Measurements from ENCODE around the gene RHOV.

Gene RHOV

GRCh38 chr15:40843261-40843884 lies 30.7 kb downstream of the RHOV start:
- H3K27ac ChIP-seq = no peak overlapping the region
- peak overlapping the region; percentile 78 for H3K4me3 ChIP-seq
- H3K9me3 ChIP-seq (ENCODE audit: low read depth, low read length) = no peaks in the 10 kb centered on the region
- DNase-seq (ENCODE audit: low read depth, low spot score) = no peak
- no peaks in the 10 kb centered on the region for H3K36me3 ChIP-seq (ENCODE audit: insufficient read depth, low read length)
- TF ChIP-seq FOXP2 (optimal IDR thresholded peaks at IDR 0.05; ENCODE audit: control extremely low read depth, extremely low read length, insufficient read depth) (no peak), POLR2AphosphoS5 (IDR thresholded peaks at IDR 0.05; ENCODE audit: borderline replicate concordance, low read depth, low read length) (no peak), EZH2 (IDR thresholded peaks at IDR 0.05) (no peak)
- H3K9ac ChIP-seq (ENCODE audit: insufficient read length) = no peak overlapping the region

- no peak overlapping the region for H3K4me3 ChIP-seq
- H3K9me3 ChIP-seq (ENCODE audit: low read depth, low read length) = no peaks in the 10 kb centered on the region
- no peak overlapping the region for H3K27ac ChIP-seq
- H3K9ac ChIP-seq (ENCODE audit: insufficient read length) = no peak overlapping the region
- no peak for DNase-seq (ENCODE audit: low read depth, low spot score)
- no peak for TF ChIP-seq EZH2 (IDR thresholded peaks at IDR 0.05)
- TF ChIP-seq POLR2AphosphoS5 (IDR thresholded peaks at IDR 0.05; ENCODE audit: borderline replicate concordance, low read depth, low read length) = no peak
- no peak for TF ChIP-seq FOXP2 (optimal IDR thresholded peaks at IDR 0.05; ENCODE audit: control extremely low read depth, extremely low read length, insufficient read depth)
- H3K36me3 ChIP-seq (ENCODE audit: insufficient read depth, low read length) = no peaks in the 10 kb centered on the region
Measured at GRCh38 chr15:40841741-40842140, 32.3 kb downstream of the RHOV start.

DNA sequence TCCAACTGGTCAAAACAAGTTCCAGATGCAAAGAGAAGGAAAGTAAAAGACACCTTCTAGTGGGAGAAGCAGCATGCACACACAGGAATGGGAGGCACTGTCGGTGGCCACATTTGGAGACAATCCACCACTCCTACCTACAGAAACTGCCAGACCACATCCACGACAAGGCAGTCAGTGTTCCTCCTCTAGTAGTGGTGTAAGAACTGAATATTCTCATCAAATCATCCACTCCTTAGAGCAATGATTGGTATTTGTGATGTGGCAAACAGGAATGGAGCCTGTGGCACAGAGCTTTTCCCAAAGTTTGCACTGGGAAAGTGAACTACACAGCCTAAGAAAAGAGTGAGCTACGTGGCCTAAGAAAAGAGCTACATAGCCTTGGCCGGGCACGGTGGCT lies 35.3 kb downstream of the RHOV start:
- H3K27ac ChIP-seq = no peak overlapping the region
- no peak for TF ChIP-seq FOXP2 (optimal IDR thresholded peaks at IDR 0.05; ENCODE audit: control extremely low read depth, extremely low read length, insufficient read depth)
- no peak for TF ChIP-seq POLR2AphosphoS5 (IDR thresholded peaks at IDR 0.05; ENCODE audit: borderline replicate concordance, low read depth, low read length)
- no peak for TF ChIP-seq EZH2 (IDR thresholded peaks at IDR 0.05)

GRCh38 chr15:40836020-40836419 lies 38.0 kb downstream of the RHOV start:
- H3K27ac ChIP-seq = no peak overlapping the region
- no peak overlapping the region for H3K9ac ChIP-seq (ENCODE audit: insufficient read length)
- no peak for TF ChIP-seq FOXP2 (optimal IDR thresholded peaks at IDR 0.05; ENCODE audit: control extremely low read depth, extremely low read length, insufficient read depth)
- no peak for TF ChIP-seq POLR2AphosphoS5 (IDR thresholded peaks at IDR 0.05; ENCODE audit: borderline replicate concordance, low read depth, low read length)
- no peak for TF ChIP-seq EZH2 (IDR thresholded peaks at IDR 0.05)
- H3K9me3 ChIP-seq (ENCODE audit: low read depth, low read length) = no peaks in the 10 kb centered on the region
- DNase-seq (ENCODE audit: low read depth, low spot score) = no peak
- no peaks in the 10 kb centered on the region for H3K36me3 ChIP-seq (ENCODE audit: insufficient read depth, low read length)
- no peak overlapping the region for H3K4me3 ChIP-seq

More for the DNA sequence above, 35.3 kb downstream of the RHOV start:
- DNase-seq (ENCODE audit: low read depth, low spot score) = no peak
- Histone ChIP-seq H3K4me3 (no peak overlapping the region), H3K9ac (ENCODE audit: insufficient read length) (no peak overlapping the region), H3K36me3 (ENCODE audit: insufficient read depth, low read length) (no peaks in the 10 kb centered on the region), H3K9me3 (ENCODE audit: low read depth, low read length) (no peaks in the 10 kb centered on the region)

GRCh38 chr15:40832903-40833302 lies 41.1 kb downstream of the RHOV start:
- TF ChIP-seq POLR2AphosphoS5 (IDR thresholded peaks at IDR 0.05; ENCODE audit: borderline replicate concordance, low read depth, low read length) (no peak), EZH2 (IDR thresholded peaks at IDR 0.05) (no peak), FOXP2 (optimal IDR thresholded peaks at IDR 0.05; ENCODE audit: control extremely low read depth, extremely low read length, insufficient read depth) (no peak)
- H3K4me3 ChIP-seq = no peak overlapping the region
- no peak overlapping the region for H3K9ac ChIP-seq (ENCODE audit: insufficient read length)
- no peaks in the 10 kb centered on the region for H3K9me3 ChIP-seq (ENCODE audit: low read depth, low read length)
- H3K36me3 ChIP-seq (ENCODE audit: insufficient read depth, low read length) = no peaks in the 10 kb centered on the region
- H3K27ac ChIP-seq = no peak overlapping the region
- no peak for DNase-seq (ENCODE audit: low read depth, low spot score)

DNA sequence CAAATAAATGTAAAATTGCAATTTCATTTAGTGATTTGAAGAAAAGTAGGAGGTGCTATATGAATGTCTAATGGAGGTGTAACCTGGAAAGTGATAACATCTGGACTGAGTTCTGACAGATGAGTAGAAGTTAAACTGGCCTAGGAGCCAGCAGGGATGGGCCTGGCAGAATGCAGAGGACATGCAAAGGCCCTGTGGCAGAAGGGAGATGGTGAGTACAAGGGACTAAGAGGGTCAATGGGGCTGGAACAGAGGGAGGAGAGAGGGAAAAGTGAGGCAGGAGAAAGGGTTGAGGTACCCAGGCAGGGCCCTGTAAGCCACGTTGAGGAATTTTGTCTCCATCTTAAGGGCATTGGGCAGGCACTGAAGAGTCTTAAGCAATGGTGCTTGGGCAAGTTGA lies 42.2 kb downstream of the RHOV start:
- H3K9me3 ChIP-seq (ENCODE audit: low read depth, low read length) = no peaks in the 10 kb centered on the region
- no peak for DNase-seq (ENCODE audit: low read depth, low spot score)
- no peak overlapping the region for H3K4me3 ChIP-seq
- no peak overlapping the region for H3K9ac ChIP-seq (ENCODE audit: insufficient read length)
- H3K27ac ChIP-seq = no peak overlapping the region
- H3K36me3 ChIP-seq (ENCODE audit: insufficient read depth, low read length) = no peaks in the 10 kb centered on the region
- no peak for TF ChIP-seq POLR2AphosphoS5 (IDR thresholded peaks at IDR 0.05; ENCODE audit: borderline replicate concordance, low read depth, low read length)
- no peak for TF ChIP-seq EZH2 (IDR thresholded peaks at IDR 0.05)
- no peak for TF ChIP-seq FOXP2 (optimal IDR thresholded peaks at IDR 0.05; ENCODE audit: control extremely low read depth, extremely low read length, insufficient read depth)

- H3K9ac ChIP-seq (ENCODE audit: insufficient read length) = no peak overlapping the region
- H3K27ac ChIP-seq = no peak overlapping the region
- no peaks in the 10 kb centered on the region for H3K36me3 ChIP-seq (ENCODE audit: insufficient read depth, low read length)
- TF ChIP-seq POLR2AphosphoS5 (IDR thresholded peaks at IDR 0.05; ENCODE audit: borderline replicate concordance, low read depth, low read length) (no peak), EZH2 (IDR thresholded peaks at IDR 0.05) (no peak), FOXP2 (optimal IDR thresholded peaks at IDR 0.05; ENCODE audit: control extremely low read depth, extremely low read length, insufficient read depth) (no peak)
- DNase-seq (ENCODE audit: low read depth, low spot score) = no peak
- H3K9me3 ChIP-seq (ENCODE audit: low read depth, low read length) = no peaks in the 10 kb centered on the region
- H3K4me3 ChIP-seq = no peak overlapping the region
Measured at GRCh38 chr15:40830884-40831283, 43.1 kb downstream of the RHOV start.

- H3K4me3 ChIP-seq = no peak overlapping the region
- H3K9me3 ChIP-seq (ENCODE audit: low read depth, low read length) = no peaks in the 10 kb centered on the region
- no peak for TF ChIP-seq POLR2AphosphoS5 (IDR thresholded peaks at IDR 0.05; ENCODE audit: borderline replicate concordance, low read depth, low read length)
- no peak for TF ChIP-seq FOXP2 (optimal IDR thresholded peaks at IDR 0.05; ENCODE audit: control extremely low read depth, extremely low read length, insufficient read depth)
- no peak for TF ChIP-seq EZH2 (IDR thresholded peaks at IDR 0.05)
- no peak overlapping the region for H3K9ac ChIP-seq (ENCODE audit: insufficient read length)
- H3K36me3 ChIP-seq (ENCODE audit: insufficient read depth, low read length) = no peaks in the 10 kb centered on the region
- H3K27ac ChIP-seq = no peak overlapping the region
- no peak for DNase-seq (ENCODE audit: low read depth, low spot score)
Measured at GRCh38 chr15:40829115-40829514, 44.9 kb downstream of the RHOV start.

All from SK-N-MC (cell line).